ENCODE data around the gene CACNB2. TPM values are rescaled to one million over a fixed set of nuclear protein-coding genes. Genes with fewer than 3 reads are reported as not detected.

CACNB2 gene
- total RNA-seq, 2 donors from 2014 or later, result 5.5 to 17.4 TPM

DNA sequence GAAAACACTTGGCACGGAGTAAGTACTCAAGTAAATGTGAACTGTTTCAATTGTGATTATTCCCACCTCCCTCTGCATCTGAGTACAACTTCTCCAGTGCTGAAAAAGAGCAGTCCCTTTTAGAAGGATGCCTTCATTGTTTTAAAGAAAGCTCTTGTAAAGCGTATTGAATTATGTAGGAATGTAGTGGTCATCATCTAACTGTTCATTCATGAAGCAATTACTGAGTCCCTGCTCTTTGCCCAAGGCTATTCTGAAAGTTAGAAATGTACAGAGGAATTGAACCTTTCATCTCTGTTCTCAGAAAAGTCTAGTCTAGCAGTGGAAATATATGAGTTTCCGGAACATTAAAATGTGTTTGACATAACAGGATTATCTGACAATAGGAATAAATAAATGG is 127.8 kb downstream of the CACNB2 start:
- no peaks in the 10 kb centered on the region for H3K9me3 ChIP-seq
- TF ChIP-seq, protein P1, sequence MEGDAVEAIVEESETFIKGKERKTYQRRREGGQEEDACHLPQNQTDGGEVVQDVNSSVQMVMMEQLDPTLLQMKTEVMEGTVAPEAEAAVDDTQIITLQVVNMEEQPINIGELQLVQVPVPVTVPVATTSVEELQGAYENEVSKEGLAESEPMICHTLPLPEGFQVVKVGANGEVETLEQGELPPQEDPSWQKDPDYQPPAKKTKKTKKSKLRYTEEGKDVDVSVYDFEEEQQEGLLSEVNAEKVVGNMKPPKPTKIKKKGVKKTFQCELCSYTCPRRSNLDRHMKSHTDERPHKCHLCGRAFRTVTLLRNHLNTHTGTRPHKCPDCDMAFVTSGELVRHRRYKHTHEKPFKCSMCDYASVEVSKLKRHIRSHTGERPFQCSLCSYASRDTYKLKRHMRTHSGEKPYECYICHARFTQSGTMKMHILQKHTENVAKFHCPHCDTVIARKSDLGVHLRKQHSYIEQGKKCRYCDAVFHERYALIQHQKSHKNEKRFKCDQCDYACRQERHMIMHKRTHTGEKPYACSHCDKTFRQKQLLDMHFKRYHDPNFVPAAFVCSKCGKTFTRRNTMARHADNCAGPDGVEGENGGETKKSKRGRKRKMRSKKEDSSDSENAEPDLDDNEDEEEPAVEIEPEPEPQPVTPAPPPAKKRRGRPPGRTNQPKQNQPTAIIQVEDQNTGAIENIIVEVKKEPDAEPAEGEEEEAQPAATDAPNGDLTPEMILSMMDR (IDR thresholded peaks at IDR 0.05), result no peak
- TF ChIP-seq POLR2AphosphoS5 (IDR thresholded peaks at IDR 0.05), result no peak
- TF ChIP-seq POLR2A (IDR thresholded peaks at IDR 0.05), result no peak
- H3K27me3 ChIP-seq (replicated peaks; ENCODE audit: insufficient read depth), result no peaks in the 10 kb centered on the region
- DNase-seq (ENCODE audit: low spot score), result no peak
- H3K4me1 ChIP-seq (replicated peaks), result no peaks in the 10 kb centered on the region
- no peak overlapping the region for H3K27ac ChIP-seq
- H3K4me3 ChIP-seq, result no peak overlapping the region
- H3K36me3 ChIP-seq, result no peaks in the 10 kb centered on the region
- intact Hi-C loops (cut with DNase I), result no loop called here
- WGBS, result 90% methylated on average over 3 of the region's 3 CpGs

DNA sequence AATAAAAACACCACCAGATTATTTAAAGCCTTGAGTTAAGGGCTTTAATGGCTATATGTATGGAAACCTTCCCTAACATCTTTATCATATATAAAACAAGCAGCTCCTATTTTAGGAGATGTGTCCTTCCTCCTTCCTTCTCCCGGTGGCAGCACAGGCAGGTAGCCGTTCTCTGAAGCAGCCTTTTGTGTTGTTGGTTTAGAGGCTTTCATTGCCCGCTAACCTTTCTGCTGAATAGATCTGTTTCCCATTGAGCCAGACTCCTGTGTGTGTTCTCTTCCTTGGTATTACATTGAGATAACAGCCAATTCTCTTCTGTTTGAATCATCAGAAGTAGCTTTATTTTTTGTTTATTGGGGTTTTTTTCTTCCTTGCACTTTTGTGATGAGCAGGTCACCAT is 131.3 kb downstream of the CACNB2 start:
- TF ChIP-seq POLR2A (IDR thresholded peaks at IDR 0.05) (no peak), POLR2AphosphoS5 (IDR thresholded peaks at IDR 0.05) (no peak)
- TF ChIP-seq, protein P1 (IDR thresholded peaks at IDR 0.05), result no peak
- no peak overlapping the region for H3K4me3 ChIP-seq
- H3K27me3 ChIP-seq (replicated peaks; ENCODE audit: insufficient read depth), result no peaks in the 10 kb centered on the region
- WGBS, result 55% methylated on average over 3 of the region's 3 CpGs
- H3K4me1 ChIP-seq (replicated peaks), result no peaks in the 10 kb centered on the region
- no peaks in the 10 kb centered on the region for H3K9me3 ChIP-seq
- no peak overlapping the region for H3K27ac ChIP-seq
- no peaks in the 10 kb centered on the region for H3K36me3 ChIP-seq
- intact Hi-C loops (cut with DNase I), result no loop called here
- no peak for DNase-seq (ENCODE audit: low spot score)

DNA sequence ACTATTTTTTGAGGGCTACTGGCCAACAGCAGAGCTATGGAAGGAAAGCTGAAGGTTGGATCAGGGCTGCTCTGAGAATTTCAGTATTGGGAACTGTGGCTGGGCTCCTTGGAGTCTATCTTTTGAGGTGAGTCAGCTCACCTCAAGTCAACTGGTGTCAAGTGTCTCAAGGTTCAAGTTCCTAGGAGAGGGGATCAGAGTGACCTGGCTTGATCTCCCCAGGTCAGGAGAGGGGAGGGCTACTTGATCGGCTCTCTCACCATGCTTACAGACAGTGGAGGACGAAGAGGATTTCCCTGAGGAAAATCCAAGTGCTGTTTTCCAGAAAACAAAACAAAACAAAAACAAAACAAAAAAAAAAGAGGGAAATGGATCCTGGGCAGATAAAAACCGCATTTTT is 132.8 kb downstream of the CACNB2 start:
- no peaks in the 10 kb centered on the region for H3K36me3 ChIP-seq
- H3K9me3 ChIP-seq, result no peaks in the 10 kb centered on the region
- intact Hi-C loops (cut with DNase I), result no loop called here
- DNase-seq (ENCODE audit: low spot score), result no peak
- no peak overlapping the region for H3K4me3 ChIP-seq
- no peaks in the 10 kb centered on the region for H3K4me1 ChIP-seq (replicated peaks)
- no peak for TF ChIP-seq POLR2A (IDR thresholded peaks at IDR 0.05)
- TF ChIP-seq, protein P1 (IDR thresholded peaks at IDR 0.05), result no peak
- TF ChIP-seq POLR2AphosphoS5 (IDR thresholded peaks at IDR 0.05), result no peak
- 90% methylated on average over 3 of the region's 3 CpGs for WGBS
- H3K27me3 ChIP-seq (replicated peaks; ENCODE audit: insufficient read depth), result no peaks in the 10 kb centered on the region
- no peak overlapping the region for H3K27ac ChIP-seq

DNA sequence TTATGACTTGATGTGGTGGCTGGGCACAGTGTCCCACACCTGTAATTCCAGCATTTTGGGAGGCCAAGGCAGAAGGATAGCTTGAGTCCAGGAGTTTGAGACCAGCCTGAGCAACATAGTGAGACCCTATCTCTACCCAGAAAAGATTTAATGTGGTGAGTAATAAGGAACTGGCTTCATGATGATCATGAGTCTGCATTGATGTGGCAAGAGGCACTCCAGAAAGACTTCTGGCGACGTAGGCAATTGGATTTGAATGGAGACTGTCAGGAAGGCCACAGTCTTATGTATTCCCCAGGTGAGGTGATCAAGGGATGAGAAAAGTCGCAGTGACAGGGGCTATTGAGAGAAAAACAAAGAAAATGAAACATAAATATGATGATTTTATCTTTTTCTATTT is 138.0 kb downstream of the CACNB2 start:
- H3K9me3 ChIP-seq, result no peaks in the 10 kb centered on the region
- intact Hi-C loops (cut with DNase I), result no loop called here
- DNase-seq (ENCODE audit: low spot score), result no peak
- no peak overlapping the region for H3K4me3 ChIP-seq
- no peaks in the 10 kb centered on the region for H3K36me3 ChIP-seq
- no peak overlapping the region for H3K27ac ChIP-seq
- TF ChIP-seq POLR2AphosphoS5 (IDR thresholded peaks at IDR 0.05) (no peak), POLR2A (IDR thresholded peaks at IDR 0.05) (no peak)
- TF ChIP-seq, protein P1 (IDR thresholded peaks at IDR 0.05), result no peak
- H3K27me3 ChIP-seq (replicated peaks; ENCODE audit: insufficient read depth), result no peaks in the 10 kb centered on the region
- 92% methylated on average over 3 of the region's 3 CpGs for WGBS
- H3K4me1 ChIP-seq (replicated peaks), result no peaks in the 10 kb centered on the region

DNA sequence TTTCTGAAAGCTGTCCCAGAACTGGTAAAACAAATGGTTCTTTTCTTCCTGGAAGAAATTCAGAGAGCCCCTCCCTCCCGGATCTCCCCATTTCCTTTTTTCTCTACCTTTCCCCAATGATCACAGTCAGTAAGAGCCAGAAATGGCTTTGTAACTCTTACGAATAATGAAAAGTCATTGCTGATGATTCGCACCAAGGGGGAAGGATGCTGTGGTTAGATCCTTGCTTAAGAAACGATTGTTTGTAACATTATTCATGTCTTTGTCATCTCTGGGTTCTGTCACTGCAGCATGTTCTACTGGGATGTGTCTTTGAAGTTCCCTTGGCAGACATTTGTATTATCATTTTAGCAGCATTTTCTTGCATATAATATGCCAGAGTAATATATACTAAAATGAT is 138.9 kb downstream of the CACNB2 start:
- no peak for DNase-seq (ENCODE audit: low spot score)
- TF ChIP-seq, protein P1 (IDR thresholded peaks at IDR 0.05), result no peak
- TF ChIP-seq POLR2AphosphoS5 (IDR thresholded peaks at IDR 0.05), result no peak
- TF ChIP-seq POLR2A (IDR thresholded peaks at IDR 0.05), result no peak
- Histone ChIP-seq H3K4me1 (replicated peaks) (no peaks in the 10 kb centered on the region), H3K27me3 (replicated peaks; ENCODE audit: insufficient read depth) (no peaks in the 10 kb centered on the region), H3K27ac (no peak overlapping the region), H3K9me3 (no peaks in the 10 kb centered on the region), H3K36me3 (no peaks in the 10 kb centered on the region), H3K4me3 (no peak overlapping the region)
- intact Hi-C loops (cut with DNase I), result no loop called here
- 72% methylated on average over 4 of the region's 4 CpGs for WGBS

Data from prostate gland (tissue), 2 donors.